OCI-LY1 (cell line): Measurements from ENCODE around the gene GFER.
A peak's percentile ranks its signal among the peaks of the same experiment; 100 is the strongest.

Experiments
- H2AFZ ChIP-seq: fragments of 200-600 bp; sonication (generic), shearing (Covaris generic); 2 replicates; pipeline ENCODE4 v1.6.0; 2014; ENCODE audit warnings: antibody characterized with exemption, mild to moderate bottlenecking, low read length
- H3F3A ChIP-seq: fragments of 200-600 bp; sonication (generic), shearing (Covaris generic); 2 replicates; pipeline ENCODE4 v1.6.0; 2014; ENCODE audit warnings: mild to moderate bottlenecking, antibody characterized with exemption, low read length, moderate library complexity; ENCODE audit not compliant: insufficient read depth
- H3K27ac ChIP-seq: fragments of 200-600 bp; sonication (generic); 2 replicates; pipeline ENCODE4 v1.5.1; 2014; ENCODE audit warnings: low read length, mixed run types, mild to moderate bottlenecking, low read depth; ENCODE audit not compliant: poor library complexity, severe bottlenecking
- H3K27me3 ChIP-seq: fragments of 200-600 bp; sonication (generic); 2 replicates; pipeline ENCODE4 v1.6.0; 2014; ENCODE audit warnings: antibody characterized with exemption, mild to moderate bottlenecking, low read length, moderate library complexity; ENCODE audit not compliant: insufficient read depth
- H3K36me3 ChIP-seq: fragments of 200-600 bp; sonication (generic); 2 replicates; pipeline ENCODE4 v1.6.1; 2014; ENCODE audit warnings: mild to moderate bottlenecking, antibody characterized with exemption, low read length, moderate library complexity, mixed read lengths; ENCODE audit not compliant: insufficient read depth
- H3K4me1 ChIP-seq: fragments of 200-600 bp; sonication (generic); 2 replicates; pipeline ENCODE4 v1.5.1; 2014; ENCODE audit warnings: mild to moderate bottlenecking, low read length, moderate library complexity; ENCODE audit not compliant: insufficient read depth, severe bottlenecking
- H3K4me2 ChIP-seq: fragments of 200-600 bp; sonication (generic), shearing (Covaris generic); 2 replicates; pipeline ENCODE4 v1.6.1; 2014; ENCODE audit warnings: low read length
- H3K4me3 ChIP-seq: fragments of 200-600 bp; sonication (generic); 2 replicates; pipeline ENCODE4 v1.5.1; 2014; ENCODE audit warnings: low read length, low read depth, mild to moderate bottlenecking, mixed read lengths; ENCODE audit not compliant: poor library complexity, severe bottlenecking
- H3K79me2 ChIP-seq: fragments of 200-600 bp; shearing (Covaris generic); 2 replicates; pipeline ENCODE4 v1.6.1; 2016; ENCODE audit warnings: mixed run types, low read length, mixed read lengths; ENCODE audit not compliant: insufficient read depth
- H3K9ac ChIP-seq: fragments of 200-600 bp; sonication (generic), shearing (Covaris generic); 2 replicates; pipeline ENCODE4 v1.6.1; 2014; ENCODE audit warnings: mild to moderate bottlenecking, low read length, mixed read lengths
- H3K9me2 ChIP-seq: fragments of 200-600 bp; sonication (generic), shearing (Covaris generic); 2 replicates; pipeline ENCODE4 v1.6.1; 2014; ENCODE audit warnings: low read depth, mild to moderate bottlenecking, low read length, mixed read lengths
- H3K9me3 ChIP-seq: fragments of 200-600 bp; shearing (Covaris generic); 2 replicates; pipeline ENCODE4 v1.6.1; 2014; ENCODE audit warnings: low read length, mixed read lengths
- H4K20me1 ChIP-seq: fragments of 200-600 bp; sonication (generic), shearing (Covaris generic); 2 replicates; pipeline ENCODE4 v1.6.0; 2016; ENCODE audit warnings: mild to moderate bottlenecking, low read length; ENCODE audit not compliant: insufficient read depth
- EZH2 ChIP-seq: fragments of 200-600 bp; sonication (generic), shearing (Covaris generic); IDR thresholded peaks from 2 replicates; pipeline ENCODE4 v1.8.0; 2017; ENCODE audit warnings: borderline replicate concordance, mixed run types, mild to moderate bottlenecking, antibody characterized with exemption, low read length, moderate library complexity, mixed read lengths
- TF ChIP-seq, protein P1 (sequence below): fragments of 200-600 bp; sonication (generic), shearing (Covaris generic); IDR thresholded peaks from 2 replicates; pipeline ENCODE4 v1.5.1; 2017; ENCODE audit warnings: mild to moderate bottlenecking, antibody characterized with exemption, low read length, moderate library complexity, mixed read lengths

The GFER gene

DNA sequence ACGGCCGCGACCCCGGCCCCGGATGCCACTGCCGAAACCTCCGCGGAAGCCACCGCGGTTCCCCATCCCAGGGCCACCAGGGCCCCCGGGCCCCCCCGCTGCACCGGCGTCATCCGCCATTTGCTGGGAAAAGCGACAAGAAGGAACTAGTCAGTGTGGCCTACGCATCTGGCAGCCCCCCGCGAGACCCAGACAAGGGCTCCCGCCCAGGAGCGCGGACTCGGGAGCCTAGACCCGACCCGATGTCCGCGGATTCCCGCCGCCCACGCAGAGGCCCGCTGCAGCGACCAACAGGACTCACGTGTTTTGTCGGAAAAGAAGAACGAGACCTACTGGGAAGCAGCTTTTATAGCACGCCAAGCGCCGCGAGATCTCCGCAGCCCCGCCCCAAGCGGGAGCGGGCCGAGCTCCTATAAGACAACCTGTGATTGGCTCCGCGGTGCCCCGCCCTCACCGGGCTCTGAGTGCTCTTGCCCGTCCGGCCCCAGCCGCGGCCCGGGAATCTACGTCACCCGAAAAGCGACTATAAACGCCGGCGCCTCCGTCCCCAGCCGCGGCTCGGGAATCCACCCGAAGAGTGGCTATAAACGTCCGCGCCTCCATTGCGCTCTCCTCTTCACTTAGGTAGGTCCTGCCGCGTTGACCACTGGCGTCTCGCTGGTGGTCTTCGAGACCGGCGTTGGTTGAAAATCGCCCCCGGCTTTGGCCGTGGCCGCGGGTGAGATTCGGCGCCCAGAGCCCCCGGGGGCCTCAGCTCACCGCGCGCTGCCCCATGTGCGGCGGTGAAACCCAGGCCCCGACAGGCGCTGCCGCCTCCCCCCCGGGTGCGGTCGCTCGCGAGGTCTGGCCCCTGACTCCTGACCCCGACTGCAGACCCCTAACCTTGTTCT is 19.2 kb upstream of the GFER start, which contains the start of gene RPS2:
Gene RPS2, minus strand, starts transcription at position 321 of the 890 bp plus-strand sequence. Its CDS starts 201 bp downstream, at position 120.
- Histone ChIP-seq H3K4me3 (peak within 1 kb of the TSS; percentile 97), H2AFZ (no peak within 1 kb of the TSS), H3K9me2 (no peaks in the 10 kb centered on the region), H3K4me2 (peak within 1 kb of the TSS; percentile 97), H4K20me1 (no peaks in the 10 kb centered on the region), H3K4me1 (peaks cover 42% of the 10 kb centered on the region), H3K79me2 (peaks cover 21% of the 10 kb centered on the region), H3F3A (peaks cover 16% of the 10 kb centered on the region), H3K27ac (peak within 1 kb of the TSS; percentile 84), H3K27me3 (no peaks in the 10 kb centered on the region), H3K9me3 (no peaks in the 10 kb centered on the region), H3K36me3 (peaks cover 35% of the 10 kb centered on the region), H3K9ac (peak within 1 kb of the TSS; percentile 99)
- no peak for TF ChIP-seq EZH2
- TF ChIP-seq, protein P1, sequence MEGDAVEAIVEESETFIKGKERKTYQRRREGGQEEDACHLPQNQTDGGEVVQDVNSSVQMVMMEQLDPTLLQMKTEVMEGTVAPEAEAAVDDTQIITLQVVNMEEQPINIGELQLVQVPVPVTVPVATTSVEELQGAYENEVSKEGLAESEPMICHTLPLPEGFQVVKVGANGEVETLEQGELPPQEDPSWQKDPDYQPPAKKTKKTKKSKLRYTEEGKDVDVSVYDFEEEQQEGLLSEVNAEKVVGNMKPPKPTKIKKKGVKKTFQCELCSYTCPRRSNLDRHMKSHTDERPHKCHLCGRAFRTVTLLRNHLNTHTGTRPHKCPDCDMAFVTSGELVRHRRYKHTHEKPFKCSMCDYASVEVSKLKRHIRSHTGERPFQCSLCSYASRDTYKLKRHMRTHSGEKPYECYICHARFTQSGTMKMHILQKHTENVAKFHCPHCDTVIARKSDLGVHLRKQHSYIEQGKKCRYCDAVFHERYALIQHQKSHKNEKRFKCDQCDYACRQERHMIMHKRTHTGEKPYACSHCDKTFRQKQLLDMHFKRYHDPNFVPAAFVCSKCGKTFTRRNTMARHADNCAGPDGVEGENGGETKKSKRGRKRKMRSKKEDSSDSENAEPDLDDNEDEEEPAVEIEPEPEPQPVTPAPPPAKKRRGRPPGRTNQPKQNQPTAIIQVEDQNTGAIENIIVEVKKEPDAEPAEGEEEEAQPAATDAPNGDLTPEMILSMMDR, result no peak; the same call in 1 of the 2 replicates

GRCh38 chr16:1965396-1966001 is 18.5 kb upstream of the GFER start:
- peaks cover 35% of the 10 kb centered on the region for H3K36me3 ChIP-seq

DNA sequence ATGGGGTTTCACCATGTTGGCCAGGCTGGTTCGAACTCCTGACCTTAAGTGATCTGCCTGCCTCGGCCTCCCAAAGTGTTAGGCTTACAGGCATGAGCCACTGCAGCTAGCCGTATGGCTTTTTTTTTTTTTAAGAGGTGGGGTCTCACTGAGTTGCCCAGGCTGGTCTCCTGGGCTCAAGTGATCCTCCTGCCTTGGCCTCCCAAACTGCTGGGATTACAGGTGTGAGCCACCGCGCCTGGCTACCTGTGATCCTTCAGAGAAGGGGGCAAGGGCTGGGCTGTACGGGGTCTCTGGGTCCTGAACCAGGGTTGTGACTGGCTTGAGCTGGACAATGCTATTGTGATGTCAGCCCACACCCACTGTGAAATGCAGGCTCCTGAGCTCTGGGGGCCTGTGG is 17.5 kb upstream of the GFER start, which contains the start of gene RNF151:
Gene RNF151, plus strand, starts transcription at position 397 of the 400 bp plus-strand sequence. CDS start 26 bp downstream, outside the sequence.
- TF ChIP-seq EZH2, result no peak
- TF ChIP-seq, protein P1, result no peak
- Histone ChIP-seq H3K4me1 (peaks cover 44% of the 10 kb centered on the region), H4K20me1 (no peaks in the 10 kb centered on the region), H3K9me3 (no peaks in the 10 kb centered on the region), H3K9ac (peak within 1 kb of the TSS; percentile 88), H3K4me3 (peak within 1 kb of the TSS; percentile 97), H3F3A (peaks cover 8% of the 10 kb centered on the region), H2AFZ (no peak within 1 kb of the TSS), H3K36me3 (peaks cover 30% of the 10 kb centered on the region), H3K79me2 (peaks cover 21% of the 10 kb centered on the region), H3K27me3 (no peaks in the 10 kb centered on the region), H3K27ac (peak within 1 kb of the TSS; percentile 18), H3K9me2 (no peaks in the 10 kb centered on the region), H3K4me2 (peak within 1 kb of the TSS; percentile 72)

More at GRCh38 chr16:1965396-1966001, 18.5 kb upstream of the GFER start:
- peak overlapping the region; percentile 72 for H3K4me2 ChIP-seq
- peaks cover 16% of the 10 kb centered on the region for H3F3A ChIP-seq
- H3K27me3 ChIP-seq, result no peaks in the 10 kb centered on the region
- H3K9me3 ChIP-seq, result no peaks in the 10 kb centered on the region
- no peak for TF ChIP-seq EZH2
- TF ChIP-seq, protein P1, result no peak
- H4K20me1 ChIP-seq, result no peaks in the 10 kb centered on the region
- H3K4me1 ChIP-seq, result peaks cover 43% of the 10 kb centered on the region
- no peak overlapping the region for H2AFZ ChIP-seq
- peak overlapping the region; percentile 18 for H3K27ac ChIP-seq
- peak overlapping the region; percentile 97 for H3K4me3 ChIP-seq
- peak overlapping the region; percentile 88 for H3K9ac ChIP-seq
- H3K9me2 ChIP-seq, result no peaks in the 10 kb centered on the region
- H3K79me2 ChIP-seq, result peaks cover 21% of the 10 kb centered on the region
